Ishikawa (cell line): ENCODE measurements around the gene BTG2.

ENCODE experiments used
- CEBPB ChIP-seq: IDR thresholded peaks from 2 replicates; pipeline ENCODE4 v1.6.1; 2012
- CREB1 ChIP-seq: IDR thresholded peaks from 2 replicates; pipeline ENCODE4 v1.6.1; 2012; ENCODE audit warnings: low read depth
- EGR1 ChIP-seq: IDR thresholded peaks from 2 replicates; pipeline ENCODE4 v1.6.1; 2012
- EP300 ChIP-seq: IDR thresholded peaks from 2 replicates; pipeline ENCODE4 v1.6.1; 2012; ENCODE audit warnings: borderline replicate concordance
- FOXM1 ChIP-seq: IDR thresholded peaks from 2 replicates; pipeline ENCODE4 v1.6.1; 2012; ENCODE audit warnings: low read depth, borderline replicate concordance
- NFIC ChIP-seq: IDR thresholded peaks from 2 replicates; pipeline ENCODE4 v1.6.1; 2012
- RAD21 ChIP-seq: IDR thresholded peaks from 2 replicates; pipeline ENCODE4 v1.6.1; 2012; ENCODE audit warnings: low read depth
- REST ChIP-seq: IDR thresholded peaks from 2 replicates; pipeline ENCODE4 v1.6.1; 2012; ENCODE audit warnings: low read depth, mild to moderate bottlenecking
- TAF1 ChIP-seq: IDR thresholded peaks from 2 replicates; pipeline ENCODE4 v1.6.1; 2012; ENCODE audit warnings: low read depth, mild to moderate bottlenecking
- TCF12 ChIP-seq: IDR thresholded peaks from 2 replicates; pipeline ENCODE4 v1.6.1; 2012; ENCODE audit warnings: low read depth
- TEAD4 ChIP-seq: IDR thresholded peaks from 2 replicates; pipeline ENCODE4 v1.6.1; 2012
- YY1 ChIP-seq: IDR thresholded peaks from 2 replicates; pipeline ENCODE4 v1.6.1; 2012; ENCODE audit warnings: low read depth
- ZBTB7A ChIP-seq: IDR thresholded peaks from 2 replicates; pipeline ENCODE4 v1.6.1; 2012; ENCODE audit warnings: low read depth
- TF ChIP-seq, protein P1 (sequence below): IDR thresholded peaks from 2 replicates; pipeline ENCODE4 v1.6.1; 2012
- TF ChIP-seq, protein P2 (sequence below): IDR thresholded peaks from 2 replicates; pipeline ENCODE4 v1.6.1; 2012

The BTG2 gene

DNA sequence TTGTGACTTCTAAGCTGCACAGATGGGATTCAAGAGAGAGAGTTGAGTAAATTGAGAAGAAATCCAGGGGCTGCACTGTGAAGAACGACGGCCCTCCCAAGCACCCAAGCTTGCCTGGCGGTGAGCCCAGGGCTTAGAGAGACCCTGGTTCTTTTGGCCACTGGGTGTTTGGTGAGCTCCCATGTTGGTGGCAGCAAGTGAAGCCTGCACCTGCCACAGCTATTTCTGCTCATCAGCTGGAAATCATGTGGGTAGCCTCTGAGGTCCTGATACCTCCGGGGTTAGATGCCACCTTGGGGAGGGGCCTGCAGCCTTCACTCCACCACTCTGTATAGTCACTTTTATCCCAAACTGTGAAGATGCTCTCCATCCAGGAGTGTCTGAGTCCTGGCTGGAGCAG is 6.2 kb upstream of the BTG2 start:
- TF ChIP-seq RAD21 (no peak), TCF12 (no peak), CEBPB (no peak), TAF1 (no peak), EP300 (no peak), NFIC (no peak)
- TF ChIP-seq, protein P1, sequence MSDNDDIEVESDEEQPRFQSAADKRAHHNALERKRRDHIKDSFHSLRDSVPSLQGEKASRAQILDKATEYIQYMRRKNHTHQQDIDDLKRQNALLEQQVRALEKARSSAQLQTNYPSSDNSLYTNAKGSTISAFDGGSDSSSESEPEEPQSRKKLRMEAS: no peak
- TF ChIP-seq, protein P2, sequence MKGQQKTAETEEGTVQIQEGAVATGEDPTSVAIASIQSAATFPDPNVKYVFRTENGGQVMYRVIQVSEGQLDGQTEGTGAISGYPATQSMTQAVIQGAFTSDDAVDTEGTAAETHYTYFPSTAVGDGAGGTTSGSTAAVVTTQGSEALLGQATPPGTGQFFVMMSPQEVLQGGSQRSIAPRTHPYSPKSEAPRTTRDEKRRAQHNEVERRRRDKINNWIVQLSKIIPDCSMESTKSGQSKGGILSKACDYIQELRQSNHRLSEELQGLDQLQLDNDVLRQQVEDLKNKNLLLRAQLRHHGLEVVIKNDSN: no peak

DNA sequence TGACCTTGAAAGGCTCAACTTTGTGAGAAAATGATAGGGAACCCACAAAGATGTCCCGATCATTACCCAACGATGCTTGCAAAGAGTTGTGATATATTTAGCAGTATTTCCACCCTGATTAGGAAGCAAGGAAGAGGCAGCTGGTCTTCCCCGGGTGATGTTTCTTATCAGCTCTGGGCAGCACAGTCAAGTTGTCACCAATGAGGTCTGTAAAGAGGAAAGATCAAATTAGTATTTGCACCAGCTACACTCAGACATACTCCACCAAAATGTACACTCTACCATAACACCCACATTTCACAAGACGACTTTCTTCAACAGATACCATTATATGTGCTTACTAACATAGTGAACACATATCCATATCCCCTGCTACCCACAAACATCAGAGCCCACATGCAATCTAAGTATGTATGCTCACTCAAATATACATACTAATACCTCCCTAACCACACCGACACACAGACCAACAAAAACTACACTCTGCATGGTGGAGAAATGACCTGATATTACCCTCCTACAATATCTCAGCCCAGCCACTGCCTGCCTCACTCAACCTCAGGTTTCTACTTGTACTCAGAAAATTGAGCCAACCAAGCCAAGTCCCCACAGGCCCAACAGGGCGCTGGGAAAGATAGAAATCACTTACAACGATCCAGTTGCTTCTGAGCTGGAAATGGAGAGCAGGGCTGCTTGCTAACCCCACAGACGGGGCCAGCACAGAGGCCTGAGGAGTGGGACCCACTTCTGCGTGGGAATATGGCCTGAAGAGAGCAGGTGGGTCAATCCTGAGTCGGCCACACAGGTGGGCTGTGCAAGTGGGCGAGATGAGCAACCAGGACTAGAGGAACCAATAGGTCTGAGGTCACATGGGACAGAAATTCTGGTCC is 4.6 kb upstream of the BTG2 start:
- TF ChIP-seq YY1 (no peak), CREB1 (no peak), RAD21 (no peak), ZBTB7A (no peak), EP300 (no peak), TEAD4 (no peak), TCF12 (no peak), EGR1 (no peak), NFIC (no peak), CEBPB (no peak)
- TF ChIP-seq, protein P2: no peak
- TF ChIP-seq, protein P1: no peak

DNA sequence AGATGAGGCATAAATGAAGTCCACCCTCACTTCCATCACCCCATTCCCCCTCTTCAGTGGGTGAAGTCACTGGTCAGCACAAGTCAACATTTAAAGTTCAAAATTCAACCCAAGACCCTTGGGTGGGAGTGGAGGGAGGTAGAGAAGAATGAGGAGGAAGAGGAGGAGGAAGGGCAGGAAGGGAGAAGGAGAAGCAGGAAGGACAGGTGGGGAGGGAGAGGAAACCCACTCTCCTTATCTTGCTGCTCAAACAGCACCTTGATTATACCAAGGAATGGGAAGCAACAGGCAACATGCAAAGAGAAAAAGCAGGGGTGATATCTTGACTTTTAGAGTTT is 4.0 kb upstream of the BTG2 start:
- no peak for TF ChIP-seq ZBTB7A

DNA sequence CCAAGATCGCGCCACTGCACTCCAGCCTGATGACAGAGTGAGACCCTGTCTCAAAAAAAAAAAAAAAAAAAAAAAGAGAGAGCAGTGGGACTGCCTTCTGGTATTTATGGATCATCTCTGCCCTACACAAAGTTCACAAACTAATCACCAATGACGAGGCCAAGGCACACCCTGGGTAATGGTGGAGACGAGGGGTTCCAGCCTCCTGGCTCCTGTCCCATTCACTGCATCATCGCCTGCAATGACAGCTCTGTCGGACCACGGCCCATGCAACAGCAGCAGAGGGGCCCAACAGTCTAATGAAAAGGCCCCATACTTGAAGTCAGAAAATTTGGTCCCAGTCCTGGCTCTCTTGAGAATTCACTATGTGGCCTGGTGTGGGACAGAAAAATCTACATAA is 2.9 kb upstream of the BTG2 start:
- no peak for TF ChIP-seq ZBTB7A
- no peak for TF ChIP-seq EP300
- no peak for TF ChIP-seq RAD21
- TF ChIP-seq TCF12: no peak
- no peak for TF ChIP-seq TAF1
- TF ChIP-seq, protein P1: no peak
- TF ChIP-seq, protein P2: no peak
- TF ChIP-seq REST: no peak
- no peak for TF ChIP-seq EGR1
- no peak for TF ChIP-seq YY1

- TF ChIP-seq, protein P1: no peak
- TF ChIP-seq TAF1: no peak
- TF ChIP-seq NFIC: no peak
- TF ChIP-seq ZBTB7A: no peak
- TF ChIP-seq FOXM1: no peak
- TF ChIP-seq REST: no peak
- TF ChIP-seq CREB1: no peak
- no peak for TF ChIP-seq TEAD4
- no peak for TF ChIP-seq YY1
- no peak for TF ChIP-seq RAD21
- no peak for TF ChIP-seq TCF12
Measured at GRCh38 chr1:203302894-203303293, 2.4 kb upstream of the BTG2 start.
